IMR-90 (cell line): Measurements from ENCODE around the gene FMN1. TPM values are rescaled to one million over a fixed set of nuclear protein-coding genes. Genes with fewer than 3 reads are reported as not detected.

ENCODE experiments used
- ATAC-seq: fragments of 200-7000 bp; cut with Tn5 transposase; 2 replicates; pipeline ENCODE4 v1.9.1; 2020; ENCODE audit warnings: low read depth, mild to moderate bottlenecking, moderate library complexity
- BruUV-seq: library from RNA; stranded (reverse); fragments of 400-500 nt; replicated peaks from 2 replicates; lab custom pipeline; 2021; lab: Mats Ljungman, UMichigan
- CTCF ChIA-PET: fragments of 300-600 bp; formaldehyde crosslinking; extraction: SDS; loops from one replicate; lab custom pipeline; 2021; ENCODE audit warnings: antibody characterized with exemption; lab: Yijun Ruan, JAX
- POLR2A ChIA-PET: fragments of 300-600 bp; sonication (Branson Sonifier 250); formaldehyde crosslinking; loops from one replicate; lab custom pipeline; 2022; ENCODE audit warnings: antibody characterized with exemption; ENCODE audit not compliant: unreplicated experiment; lab: Charles Lee
- DNase-seq: peaks from one replicate; pipeline ENCODE4 v3.0.0; 2013
- H2AFZ ChIP-seq: replicated peaks from 2 replicates; pipeline ENCODE3; 2013; ENCODE audit warnings: low read length, mild to moderate bottlenecking; ENCODE audit not compliant: poor library complexity
- H2AK5ac ChIP-seq: 2 replicates; pipeline ENCODE4 v1.6.1; 2013; ENCODE audit warnings: low read depth, low read length, inconsistent platforms
- H2AK9ac ChIP-seq: replicated peaks from 2 replicates; pipeline ENCODE3; 2013; ENCODE audit warnings: mild to moderate bottlenecking, low read depth, low read length, moderate library complexity; ENCODE audit not compliant: poor library complexity
- H2BK120ac ChIP-seq: 2 replicates; pipeline ENCODE4 v1.6.1; 2013; ENCODE audit warnings: low read depth, low read length, inconsistent platforms
- H2BK15ac ChIP-seq: 3 replicates; pipeline ENCODE4 v1.6.1; 2013; ENCODE audit warnings: low read depth, low read length, inconsistent platforms
- H2BK20ac ChIP-seq: 2 replicates; pipeline ENCODE4 v1.6.1; 2013; ENCODE audit warnings: low read depth, mild to moderate bottlenecking, inconsistent platforms, low read length, moderate library complexity
- H2BK5ac ChIP-seq: 2 replicates; pipeline ENCODE4 v1.6.1; 2013; ENCODE audit warnings: mild to moderate bottlenecking, low read depth, low read length, inconsistent platforms; ENCODE audit not compliant: poor library complexity, severe bottlenecking
- H3K14ac ChIP-seq: replicated peaks from 2 replicates; pipeline ENCODE4 v1.6.1; 2013; ENCODE audit warnings: low read depth, low read length, inconsistent platforms
- H3K18ac ChIP-seq: 2 replicates; pipeline ENCODE4 v1.6.1; 2013; ENCODE audit warnings: low read depth, low read length, control low read depth
- H3K23ac ChIP-seq: 2 replicates; pipeline ENCODE4 v1.6.1; 2013; ENCODE audit warnings: low read depth, low read length, inconsistent platforms
- H3K27ac ChIP-seq: 2 replicates; pipeline ENCODE4 v1.5.1; 2013; ENCODE audit warnings: mild to moderate bottlenecking, control low read depth, low read length; ENCODE audit not compliant: insufficient read depth
- H3K27me3 ChIP-seq: 2 replicates; pipeline ENCODE4 v1.6.1; 2013; ENCODE audit warnings: low read length; ENCODE audit not compliant: control insufficient read depth, insufficient read depth
- H3K36me3 ChIP-seq: 2 replicates; pipeline ENCODE4 v1.6.1; 2013; ENCODE audit warnings: low read length, mixed read lengths; ENCODE audit not compliant: control insufficient read depth, insufficient read depth
- H3K4ac ChIP-seq: 2 replicates; pipeline ENCODE4 v1.6.1; 2013; ENCODE audit warnings: low read depth, low read length, inconsistent platforms
- H3K4me1 ChIP-seq: 2 replicates; pipeline ENCODE4 v1.6.1; 2013; ENCODE audit warnings: low read length, mixed read lengths; ENCODE audit not compliant: control insufficient read depth, insufficient read depth
- H3K4me2 ChIP-seq: 2 replicates; pipeline ENCODE4 v1.6.1; 2013; ENCODE audit warnings: low read depth, mild to moderate bottlenecking, control low read depth, low read length, moderate library complexity
- H3K4me3 ChIP-seq: 2 replicates; pipeline ENCODE4 v1.5.1; 2013; ENCODE audit warnings: low read depth, mild to moderate bottlenecking, control low read depth, low read length, moderate library complexity; ENCODE audit not compliant: insufficient read depth
- H3K56ac ChIP-seq: 2 replicates; pipeline ENCODE4 v1.6.1; 2013; ENCODE audit warnings: low read length, inconsistent platforms; ENCODE audit not compliant: insufficient read depth; ENCODE audit errors: extremely low read depth
- H3K79me1 ChIP-seq, 2 experiments: 2 replicates each; pipeline ENCODE4 v1.6.1; 2013; ENCODE audit warnings: low read length in 2 of 2, inconsistent platforms in 1 of 2, low read depth in 1 of 2
- H3K9ac ChIP-seq: 2 replicates; pipeline ENCODE4 v1.6.1; 2013; ENCODE audit warnings: low read depth, low read length, control low read depth
- H3K9me1 ChIP-seq: 2 replicates; pipeline ENCODE4 v1.6.1; 2013; ENCODE audit warnings: low read length, inconsistent platforms; ENCODE audit not compliant: insufficient read depth
- H3K9me3 ChIP-seq: 2 replicates; pipeline ENCODE4 v1.6.1; 2013; ENCODE audit warnings: low read length; ENCODE audit not compliant: control insufficient read depth, insufficient read depth
- H4K20me1 ChIP-seq: 2 replicates; pipeline ENCODE4 v1.6.1; 2013; ENCODE audit warnings: low read length, inconsistent platforms; ENCODE audit not compliant: insufficient read depth
- H4K5ac ChIP-seq: 2 replicates; pipeline ENCODE4 v1.6.1; 2013; ENCODE audit warnings: mild to moderate bottlenecking, low read depth, low read length, control low read depth
- H4K8ac ChIP-seq, 2 experiments: 2 replicates each; pipeline ENCODE4 v1.6.1; 2013; ENCODE audit warnings: low read depth in 2 of 2, low read length in 2 of 2, control low read depth in 1 of 2, inconsistent platforms in 1 of 2
- H4K91ac ChIP-seq: 2 replicates; pipeline ENCODE4 v1.6.1; 2013; ENCODE audit warnings: low read depth, low read length, inconsistent platforms; ENCODE audit not compliant: insufficient read depth
- CEBPB ChIP-seq: IDR thresholded peaks from 2 replicates; pipeline ENCODE4 v1.6.1; 2012; ENCODE audit warnings: low read depth, low read length, improper control_type of control experiment
- CHD1 ChIP-seq: IDR thresholded peaks from 2 replicates; pipeline ENCODE4 v1.6.1; 2012; ENCODE audit warnings: low read depth, low read length, improper control_type of control experiment
- CTCF ChIP-seq: conservative IDR thresholded peaks from 2 replicates; pipeline ENCODE4 v1.5.1; 2012; ENCODE audit warnings: mild to moderate bottlenecking, low read depth, low read length, improper control_type of control experiment
- ELK1 ChIP-seq: fragments of 150-350 bp; IDR thresholded peaks from 2 replicates; pipeline ENCODE4 v1.6.1; 2016; ENCODE audit warnings: low read depth, mild to moderate bottlenecking, low read length, moderate library complexity, borderline replicate concordance
- FOS ChIP-seq: fragments of 150-350 bp; IDR thresholded peaks from 2 replicates; pipeline ENCODE4 v1.6.1; 2016; ENCODE audit warnings: low read depth, low read length
- MAFK ChIP-seq: IDR thresholded peaks from 2 replicates; pipeline ENCODE4 v1.6.1; 2012; ENCODE audit warnings: low read depth, low read length, improper control_type of control experiment
- MAZ ChIP-seq: IDR thresholded peaks from 2 replicates; pipeline ENCODE4 v1.6.1; 2012; ENCODE audit warnings: low read depth, mild to moderate bottlenecking, low read length, improper control_type of control experiment, moderate library complexity, borderline replicate concordance
- MXI1 ChIP-seq: IDR thresholded peaks from 2 replicates; pipeline ENCODE4 v1.6.1; 2012; ENCODE audit warnings: low read depth, mild to moderate bottlenecking, low read length, moderate library complexity, borderline replicate concordance
- NFE2L2 ChIP-seq: fragments of 150-350 bp; IDR thresholded peaks from 2 replicates; pipeline ENCODE4 v1.6.1; 2016; ENCODE audit warnings: low read depth, mild to moderate bottlenecking, low read length
- POLR2A ChIP-seq: IDR thresholded peaks from 2 replicates; pipeline ENCODE4 v1.6.1; 2012; ENCODE audit warnings: mild to moderate bottlenecking, low read depth, low read length
- RFX5 ChIP-seq: IDR thresholded peaks from 2 replicates; pipeline ENCODE4 v1.8.0; 2012; ENCODE audit warnings: low read depth, mild to moderate bottlenecking, low read length, moderate library complexity
- USF2 ChIP-seq: fragments of 150-350 bp; IDR thresholded peaks from 2 replicates; pipeline ENCODE4 v1.6.1; 2017; ENCODE audit warnings: mild to moderate bottlenecking, antibody characterized with exemption, low read length, low read depth
- WGBS, 2 experiments: methylation state at CpG; one replicate each; pipeline versions ENCODE4 v1.1.5 to v1.1.7; 2013; ENCODE audit warnings: missing lambda C conversion rate in 2 of 2; ENCODE audit not compliant: insufficient read length in 1 of 2; ENCODE audit errors: extremely low coverage in 2 of 2; 5-methylcytosine and 5-hydroxymethylcytosine counted together
- dilution Hi-C: fragments of 300-500 bp; cut with HindIII; formaldehyde crosslinking; loops from one replicate; pipeline ENCODE4 v1.14.3; 2018; ENCODE audit warnings: low sequenced_read_pairs; ENCODE audit not compliant: unreplicated experiment
- in situ Hi-C: fragments of 300-500 bp; cut with MboI; formaldehyde crosslinking; loops from 3 replicates; pipeline ENCODE4 v1.14.3; 2019; ENCODE audit warnings: low sequenced_read_pairs, inconsistent platforms, mixed read lengths
- intact Hi-C: fragments of 100-400 bp; cut with micrococcal nuclease; formaldehyde crosslinking; loops from 2 replicates; pipeline ENCODE4 v1.10.0; 2022
- polyA plus RNA-seq, 3 experiments: library from polyadenylated mRNA; depleted of rRNA; stranded (reverse); fragments of >200 nt; gene quantifications; 2 replicates each; pipeline ENCODE4 v1.2.3, GENCODE V29; 2012; ENCODE audit warnings: low replicate concordance in 1 of 3
- total RNA-seq: library from RNA; depleted of rRNA; stranded (reverse); fragments of >200 nt; gene quantifications from 2 replicates; pipeline ENCODE4 v1.2.3, GENCODE V29; 2012

FMN1 gene
- total and polyA plus RNA-seq, 2 of the 4 experiments (the other 2 are of a cell fraction) = 7.3 to 17.6 TPM

GRCh38 chr15:32936976-32937375, 257.5 kb downstream of the FMN1 start:
- H3K27me3 ChIP-seq = no peaks in the 10 kb centered on the region
- H3K9me1 ChIP-seq = peaks cover 5% of the 10 kb centered on the region
- H3K9me3 ChIP-seq = peaks cover 7% of the 10 kb centered on the region
- H4K91ac ChIP-seq = peak overlapping the region; percentile 83
- H3K23ac ChIP-seq = peak overlapping the region; percentile 6; the same call in 1 of the 2 replicates
- POLR2A ChIA-PET = no interaction called here
- H3K79me1 ChIP-seq = peaks cover 14 to 46% of the 10 kb centered on the region in 2 experiments
- 0 out of 3 replicates have a peak overlapping the region, but pooled peaks have one; percentile 48 for H2BK15ac ChIP-seq
- BruUV-seq = no TSS peak
- DNase-seq (no peak), ATAC-seq (no peak)
- TF ChIP-seq MXI1 = no peak
- no peak for TF ChIP-seq FOS
- no peak for TF ChIP-seq MAFK
- no peak for TF ChIP-seq ELK1
- no peak for TF ChIP-seq RFX5
- TF ChIP-seq USF2 = no peak
- TF ChIP-seq POLR2A = no peak
- no peak for TF ChIP-seq CHD1
- TF ChIP-seq MAZ = no peak
- no peak for TF ChIP-seq CTCF
- no peak for TF ChIP-seq NFE2L2
- no peak for TF ChIP-seq CEBPB
- no peaks in the 10 kb centered on the region for H4K20me1 ChIP-seq
- H2BK20ac ChIP-seq = peak overlapping the region; percentile 82
- peaks cover 3% of the 10 kb centered on the region for H3K36me3 ChIP-seq
- WGBS, 2 experiments = 100% methylated on average over 2 of the region's 4 CpGs; no CpG with 5 or more reads in 1 of the 2 experiments
- H4K8ac ChIP-seq = peak overlapping the region; percentile 70 to 79; a peak in 3 of 4 replicates
- peak overlapping the region; percentile 63; the same call in 1 of the 2 replicates for H3K27ac ChIP-seq
- peak overlapping the region; percentile 5; the same call in 1 of the 2 replicates for H3K14ac ChIP-seq
- H3K4me1 ChIP-seq = peaks cover 6% of the 10 kb centered on the region
- H3K56ac ChIP-seq = no peak overlapping the region
- H3K4me3 ChIP-seq = no peak overlapping the region
- CTCF ChIA-PET = interaction anchor here (0.7 to 1.8 kb wide), 4 partner anchors 10 to 108 kb away, joined by 3 to 7 read pairs (median 4); no protein-coding TSS in a partner anchor
- peak overlapping the region; percentile 98 for H3K18ac ChIP-seq
- no peak overlapping the region for H2AFZ ChIP-seq
- peak overlapping the region; percentile 84 for H2BK120ac ChIP-seq
- H2BK5ac ChIP-seq = peak overlapping the region; percentile 90
- peak overlapping the region; percentile 68 for H3K4ac ChIP-seq
- no peak overlapping the region for H3K4me2 ChIP-seq
- in situ Hi-C loops = no loop called here
- H4K5ac ChIP-seq = peak overlapping the region; percentile 100
- dilution Hi-C loops = no loop called here
- peak overlapping the region; percentile 66; the same call in 1 of the 2 replicates for H2AK5ac ChIP-seq
- intact Hi-C loops = no loop called here
- H3K9ac ChIP-seq = no peak overlapping the region
- H2AK9ac ChIP-seq = peak overlapping the region; percentile 39
